A549 (cell line): Measurements from ENCODE around the gene MYO1B. TPM values are rescaled to one million over a fixed set of nuclear protein-coding genes. Genes with fewer than 3 reads are reported as not detected.

Source experiments
- ATAC-seq, 2 experiments: fragments of 200-7000 bp in 1 of 2; fragments of >200 bp in 1 of 2; cut with Nextera tagmentation in 1 of 2; cut with Tn5 transposase in 1 of 2; 3 replicates each; pipeline versions ENCODE4 v1.8.0 to v1.9.1; 2018 to 2020; ENCODE audit warnings: mild to moderate bottlenecking in 1 of 2, moderate library complexity in 1 of 2
- CTCF ChIA-PET: fragments of 300-600 bp; sonication (Branson Sonifier 250); formaldehyde crosslinking; extraction: SDS; loops from one replicate; lab custom pipeline; 2021; ENCODE audit warnings: antibody characterized with exemption, inconsistent platforms; lab: Yijun Ruan, JAX
- POLR2A ChIA-PET: fragments of 350-600 bp; formaldehyde crosslinking; extraction: SDS; loops from one replicate; lab custom pipeline; 2021; ENCODE audit warnings: antibody characterized with exemption, inconsistent platforms; lab: Yijun Ruan, JAX
- DNase-seq, 2 experiments: peaks; one replicate each; pipeline versions ENCODE4 v3.0.0 to v3.0.0-alpha.2; 2011 to 2016; ENCODE audit warnings: low read depth in 1 of 2, low spot score in 1 of 2
- FAIRE-seq: peaks from 2 replicates; lab custom pipeline; 2011; peaks lifted over from hg19 to GRCh38; lab: Jason Lieb, UNC
- H3K27ac ChIP-seq, 2 experiments: fragments of >200 bp; sonication (Bioruptor Twin); formaldehyde crosslinking; 3 replicates each; pipeline ENCODE4 v1.5.1; 2016 to 2017
- H3K4me1 ChIP-seq: fragments of >200 bp; sonication (Bioruptor Twin); formaldehyde crosslinking; 3 replicates; pipeline ENCODE4 v1.6.1; 2016
- H3K4me2 ChIP-seq: fragments of >200 bp; sonication (Bioruptor Twin); formaldehyde crosslinking; 3 replicates; pipeline ENCODE4 v1.6.1; 2016
- H3K4me3 ChIP-seq: fragments of >200 bp; sonication (Bioruptor Twin); formaldehyde crosslinking; 3 replicates; pipeline ENCODE4 v1.5.1; 2016
- H3K9me3 ChIP-seq: fragments of >200 bp; sonication (Bioruptor Twin); formaldehyde crosslinking; 3 replicates; pipeline ENCODE4 v1.6.1; 2016
- CBX8 ChIP-seq: fragments of 200-600 bp; sonication (generic); IDR thresholded peaks from 2 replicates; pipeline ENCODE4 v1.6.1; 2016
- CHD4 ChIP-seq: fragments of 200-600 bp; sonication (generic); IDR thresholded peaks from 2 replicates; pipeline ENCODE4 v1.6.1; 2016; ENCODE audit warnings: antibody characterized with exemption, mild to moderate bottlenecking, borderline replicate concordance
- CTCF ChIP-seq: fragments of >200 bp; sonication (Bioruptor Twin); formaldehyde crosslinking; IDR thresholded peaks from 3 replicates; pipeline ENCODE4 v1.5.1; 2016
- ELK1 ChIP-seq: fragments of 150-350 bp; IDR thresholded peaks from 2 replicates; pipeline ENCODE4 v1.6.1; 2014; ENCODE audit warnings: low read depth, mild to moderate bottlenecking, low read length
- EP300 ChIP-seq, 2 experiments: fragments of >200 bp; sonication (Bioruptor Twin); formaldehyde crosslinking; IDR thresholded peaks; 2 replicates in 1 of 2; 3 replicates in 1 of 2; pipeline ENCODE4 v1.6.1; 2016 to 2017
- FOSB ChIP-seq: fragments of 250-450 bp; sonication (Bioruptor Pico); IDR thresholded peaks from 2 replicates; pipeline ENCODE4 v1.5.0; 2020; ENCODE audit warnings: mild to moderate bottlenecking, moderate library complexity
- HDAC2 ChIP-seq: fragments of 200-600 bp; sonication (generic); IDR thresholded peaks from 2 replicates; pipeline ENCODE4 v1.6.1; 2016
- HOXA7 ChIP-seq: fragments of 250-450 bp; sonication (Bioruptor Pico); IDR thresholded peaks from 2 replicates; pipeline ENCODE4 v1.5.0; 2020; ENCODE audit warnings: mild to moderate bottlenecking, moderate library complexity
- HOXB13 ChIP-seq: fragments of 250-450 bp; sonication (Bioruptor Pico); IDR thresholded peaks from 2 replicates; pipeline ENCODE4 v1.5.0; 2020; ENCODE audit warnings: low read depth, mild to moderate bottlenecking, moderate library complexity
- JUNB ChIP-seq: fragments of >200 bp; sonication (Bioruptor Twin); formaldehyde crosslinking; IDR thresholded peaks from 2 replicates; pipeline ENCODE4 v1.6.1; 2016
- KDM1A ChIP-seq: fragments of 200-600 bp; sonication (generic); IDR thresholded peaks from 2 replicates; pipeline ENCODE4 v1.6.1; 2016; ENCODE audit warnings: low read depth, mild to moderate bottlenecking
- KDM5A ChIP-seq: fragments of 200-600 bp; sonication (generic); IDR thresholded peaks from 2 replicates; pipeline ENCODE4 v1.6.1; 2016; ENCODE audit warnings: antibody characterized with exemption, mild to moderate bottlenecking
- MAZ ChIP-seq: fragments of 150-350 bp; IDR thresholded peaks from 2 replicates; pipeline ENCODE4 v1.6.1; 2014; ENCODE audit warnings: antibody characterized with exemption, low read depth, low read length, borderline replicate concordance
- NPAS2 ChIP-seq: fragments of 250-450 bp; sonication (Bioruptor Pico); IDR thresholded peaks from 2 replicates; pipeline ENCODE4 v1.8.0; 2022; ENCODE audit warnings: mild to moderate bottlenecking, moderate library complexity, borderline replicate concordance
- PBX3 ChIP-seq: IDR thresholded peaks from 2 replicates; pipeline ENCODE4 v1.6.1; 2012
- PHF8 ChIP-seq: fragments of 200-600 bp; sonication (generic); IDR thresholded peaks from 2 replicates; pipeline ENCODE4 v1.6.1; 2016; ENCODE audit warnings: low read depth, mild to moderate bottlenecking, antibody characterized with exemption, moderate library complexity, borderline replicate concordance
- POLR2AphosphoS2 ChIP-seq: conservative IDR thresholded peaks from 2 replicates; pipeline ENCODE4 v1.6.1; 2012; ENCODE audit warnings: low read length, improper control_type of control experiment, inconsistent platforms
- RCOR1 ChIP-seq: fragments of 150-350 bp; IDR thresholded peaks from 2 replicates; pipeline ENCODE4 v1.6.1; 2014; ENCODE audit warnings: antibody characterized with exemption, low read length, low read depth
- REST ChIP-seq: fragments of 200-600 bp; sonication (generic); IDR thresholded peaks from 2 replicates; pipeline ENCODE4 v1.6.1; 2016; ENCODE audit warnings: antibody characterized with exemption, mild to moderate bottlenecking, moderate library complexity
- TP53 ChIP-seq: fragments of 250-450 bp; sonication (Bioruptor Pico); IDR thresholded peaks from 2 replicates; pipeline ENCODE4 v1.5.0; 2021; ENCODE audit warnings: mild to moderate bottlenecking, moderate library complexity
- USF2 ChIP-seq: fragments of 450-650 bp; IDR thresholded peaks from 2 replicates; pipeline ENCODE4 v1.6.1; 2014; ENCODE audit warnings: antibody characterized with exemption
- ZC3H11A ChIP-seq: fragments of 450-650 bp; IDR thresholded peaks from 2 replicates; pipeline ENCODE4 v1.6.1; 2014; ENCODE audit warnings: antibody characterized with exemption, mild to moderate bottlenecking
- ZFP36 ChIP-seq: fragments of 450-650 bp; IDR thresholded peaks from 2 replicates; pipeline ENCODE4 v1.6.1; 2014; ENCODE audit warnings: borderline replicate concordance; ENCODE audit not compliant: partially characterized antibody
- WGBS: methylation state at CpG from one replicate; pipeline ENCODE4 v1.1.6; 2017; ENCODE audit errors: missing lambda C conversion rate; 5-methylcytosine and 5-hydroxymethylcytosine counted together
- polyA plus RNA-seq, 4 experiments: library from polyadenylated mRNA; depleted of rRNA in 3 of 4; stranded (reverse); fragments of >200 nt; fragmentation: RNase III in 1 of 4; extraction: RNeasy Plus Mini Kit Qiagen cat#74134 plus additional on column Dnase treatment in 1 of 4; gene quantifications; 2 replicates in 3 of 4; 3 replicates in 1 of 4; pipeline ENCODE4 v1.2.3, GENCODE V29; 2011 to 2017

MYO1B gene
- polyA plus RNA-seq, 2 of the 4 experiments (the other 2 are of a cell fraction) = 77.7 to 159 TPM

GRCh38 chr2:191202881-191203397 is 42.3 kb upstream of the MYO1B start:
- no peak for DNase-seq

GRCh38 chr2:191204433-191204832 is 40.8 kb upstream of the MYO1B start:
- DNase-seq (no peak), FAIRE-seq (no peak), ATAC-seq (no peak)
- H3K9me3 ChIP-seq = peaks cover 6% of the 10 kb centered on the region; the same call in 1 of the 3 replicates
- CTCF ChIA-PET = interaction anchor here (0.7 kb wide), 1 partner anchor 153 kb away, joined by 3 read pairs; no protein-coding TSS in a partner anchor
- POLR2A ChIA-PET = no interaction called here
- H3K4me2 ChIP-seq = no peak overlapping the region
- H3K4me3 ChIP-seq = no peak overlapping the region
- WGBS = 85% methylated on average over 4 of the region's 4 CpGs
- H3K27ac ChIP-seq = peak overlapping the region in 1 of 2 experiments; percentile 45; a peak in 3 of 6 replicates
- 0 out of 3 replicates have a peak, but pooled peaks cover 4% of the 10 kb centered on the region for H3K4me1 ChIP-seq
- no peak for TF ChIP-seq HOXB13 (CRISPR knock-in tag)
- no peak for TF ChIP-seq ZFP36
- TF ChIP-seq CTCF = no peak
- TF ChIP-seq POLR2AphosphoS2 = no peak
- no peak for TF ChIP-seq PHF8
- TF ChIP-seq HDAC2 = no peak
- TF ChIP-seq PBX3 = no peak
- no peak for TF ChIP-seq EP300 (IDR thresholded peaks at IDR 0.05)
- TF ChIP-seq REST = no peak
- TF ChIP-seq CHD4 = no peak
- no peak for TF ChIP-seq KDM5A
- no peak for TF ChIP-seq ZC3H11A
- TF ChIP-seq CBX8 = no peak

More at GRCh38 chr2:191202881-191203397, 42.3 kb upstream of the MYO1B start:
- 0 out of 3 replicates have a peak, but pooled peaks cover 4% of the 10 kb centered on the region for H3K4me1 ChIP-seq
- H3K4me2 ChIP-seq = no peak overlapping the region
- TF ChIP-seq ZFP36 (no peak), MAZ (no peak), EP300 (IDR thresholded peaks at IDR 0.05) (no peak), RCOR1 (no peak), FOSB (CRISPR knock-in tag) (no peak), ELK1 (no peak), CHD4 (no peak), USF2 (no peak), JUNB (no peak), KDM1A (no peak), KDM5A (no peak), HDAC2 (no peak), HOXA7 (CRISPR knock-in tag) (no peak), NPAS2 (no peak), CTCF (no peak), TP53 (CRISPR knock-in tag) (no peak)
- peaks cover 6% of the 10 kb centered on the region; the same call in 1 of the 3 replicates for H3K9me3 ChIP-seq
- POLR2A ChIA-PET = no interaction called here
- no peak for FAIRE-seq
- ATAC-seq = no peak
- H3K4me3 ChIP-seq = no peak overlapping the region
- 79% methylated on average over 5 of the region's 5 CpGs for WGBS
- H3K27ac ChIP-seq = peak overlapping the region; percentile 34 to 37; a peak in 4 of 6 replicates
- CTCF ChIA-PET = no interaction called here
